Esophagus muscularis mucosa (tissue), 3 donors: ENCODE data around the gene DCLK3.

Experiments used
- CTCF ChIP-seq, 3 experiments: fragments of 200-600 bp in 2 of 3; fragments of 450-650 bp in 1 of 3; sonication (generic) in 2 of 3; IDR thresholded peaks; one replicate each; pipeline ENCODE4 v1.5.1; 2017 to 2019; ENCODE audit warnings: antibody characterized with exemption in 3 of 3, mild to moderate bottlenecking in 2 of 3, moderate library complexity in 1 of 3
- POLR2AphosphoS5 ChIP-seq, 2 donors: sonication (generic); formaldehyde crosslinking; IDR thresholded peaks; one replicate each; pipeline ENCODE4 v1.6.1; 2017; ENCODE audit warnings: antibody characterized with exemption in 2 of 2

GRCh38 chr3:36796161-36796560 lies 31.8 kb upstream of the DCLK3 start:
- TF ChIP-seq CTCF (IDR thresholded peaks at IDR 0.05) (no peak), POLR2AphosphoS5 (IDR thresholded peaks at IDR 0.05) (no peak)
